GM19043 (cell line): ENCODE results near the gene TTC34.

ENCODE experiments used
- ATAC-seq: cut with Tn5 transposase; IDR thresholded peaks from one replicate; pipeline ENCODE4 v1.9.1; 2021; ENCODE audit warnings: low read depth; ENCODE audit not compliant: unreplicated experiment

Gene TTC34, protein sequence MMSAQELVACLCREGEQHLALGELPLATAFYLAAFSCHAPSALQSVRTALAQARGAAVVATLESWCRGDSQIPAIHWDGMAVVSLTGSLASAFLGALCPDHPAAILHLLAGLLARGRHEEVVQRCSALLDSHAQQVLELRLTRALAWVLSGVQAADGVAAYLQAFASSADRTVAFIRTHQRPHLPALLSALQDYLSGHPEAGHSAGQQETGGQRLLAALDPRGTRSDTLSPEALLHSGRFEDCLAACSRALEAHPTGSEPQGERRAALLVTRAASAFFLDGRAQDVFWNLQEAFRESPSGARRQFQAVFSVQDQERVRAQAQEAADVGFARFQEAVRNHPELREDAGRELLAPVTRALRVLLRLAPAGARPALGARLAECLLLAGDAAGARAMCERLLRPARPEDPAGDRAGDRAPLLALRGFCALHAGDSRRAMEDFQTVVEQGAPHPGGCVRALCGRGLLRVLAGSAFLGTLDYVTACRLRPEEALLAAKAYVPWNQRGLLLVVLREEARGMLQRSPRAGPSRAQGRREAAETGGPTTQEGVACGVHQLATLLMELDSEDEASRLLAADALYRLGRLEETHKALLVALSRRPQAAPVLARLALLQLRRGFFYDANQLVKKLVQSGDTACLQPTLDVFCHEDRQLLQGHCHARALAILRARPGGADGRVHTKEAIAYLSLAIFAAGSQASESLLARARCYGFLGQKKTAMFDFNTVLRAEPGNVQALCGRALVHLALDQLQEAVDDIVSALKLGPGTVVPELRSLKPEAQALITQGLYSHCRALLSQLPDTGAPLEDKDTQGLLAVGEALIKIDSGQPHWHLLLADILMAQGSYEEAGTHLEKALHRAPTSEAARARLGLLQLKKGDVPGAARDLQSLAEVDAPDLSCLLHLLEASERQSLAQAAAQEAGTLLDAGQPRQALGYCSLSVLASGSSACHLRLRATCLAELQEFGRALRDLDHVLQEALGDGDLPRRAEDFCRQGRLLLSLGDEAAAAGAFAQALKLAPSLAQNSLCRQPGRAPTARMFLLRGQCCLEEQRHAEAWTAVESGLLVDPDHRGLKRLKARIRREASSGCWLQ

GRCh38 chr1:2801535-2802291 lies at the start of gene TTC34:
Gene TTC34, minus strand, starts transcription at chr1:2801693. Its CDS starts 866 bp downstream, at chr1:2800827.
- no peak for ATAC-seq

DNA sequence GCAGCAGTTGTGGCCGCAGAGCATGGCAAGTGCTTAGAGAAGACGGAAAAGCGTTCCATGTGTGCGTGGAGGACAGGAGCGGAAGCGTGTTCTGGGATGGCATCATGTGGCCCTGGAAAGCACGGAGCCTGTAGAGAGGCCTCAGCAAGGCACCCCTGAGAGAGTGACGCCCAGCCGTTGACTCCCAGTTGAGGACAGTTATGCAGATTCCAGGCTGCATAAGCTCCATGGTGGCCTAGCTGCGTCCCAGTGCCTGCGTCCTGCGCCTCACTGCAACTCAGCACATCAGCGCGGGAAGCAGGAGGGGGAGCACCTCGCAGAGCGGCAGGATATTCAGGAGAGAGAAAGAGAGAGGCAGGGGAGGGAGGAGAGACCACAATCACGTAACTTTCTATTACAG lies 49.0 kb upstream of the TTC34 start:
- ATAC-seq: no peak

DNA sequence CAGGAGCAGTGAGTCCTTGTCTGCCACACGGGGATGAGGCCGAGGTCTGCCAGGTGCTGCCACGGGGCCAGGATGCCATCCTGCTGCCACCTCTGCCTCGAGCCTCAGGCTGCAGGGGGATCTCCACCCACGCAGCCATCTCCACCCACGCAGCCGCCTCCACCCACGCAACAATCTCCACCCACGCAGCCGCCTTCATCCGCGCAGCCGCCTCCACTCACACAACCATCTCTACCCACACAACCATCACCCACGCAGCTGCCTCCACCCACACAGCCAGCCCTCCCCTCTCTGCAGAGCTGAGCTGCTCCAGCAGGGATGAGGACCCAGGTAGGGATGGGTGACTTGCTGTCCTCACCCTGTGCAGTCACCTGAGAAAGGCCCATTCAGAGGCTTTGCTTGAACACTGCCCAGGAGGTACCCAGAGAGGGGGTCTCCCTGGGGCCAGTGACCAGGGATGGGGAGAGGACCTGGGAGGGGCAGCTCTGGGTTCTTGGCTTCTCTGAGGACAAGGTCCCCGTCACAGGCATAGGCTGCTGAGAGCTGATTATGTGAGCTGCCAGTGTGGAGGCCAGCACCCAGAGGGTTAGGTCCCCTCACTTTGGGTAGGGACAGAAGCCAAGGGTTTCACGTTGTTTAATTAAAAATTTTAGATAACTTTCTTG lies 46.6 kb upstream of the TTC34 start:
- ATAC-seq: no peak

DNA sequence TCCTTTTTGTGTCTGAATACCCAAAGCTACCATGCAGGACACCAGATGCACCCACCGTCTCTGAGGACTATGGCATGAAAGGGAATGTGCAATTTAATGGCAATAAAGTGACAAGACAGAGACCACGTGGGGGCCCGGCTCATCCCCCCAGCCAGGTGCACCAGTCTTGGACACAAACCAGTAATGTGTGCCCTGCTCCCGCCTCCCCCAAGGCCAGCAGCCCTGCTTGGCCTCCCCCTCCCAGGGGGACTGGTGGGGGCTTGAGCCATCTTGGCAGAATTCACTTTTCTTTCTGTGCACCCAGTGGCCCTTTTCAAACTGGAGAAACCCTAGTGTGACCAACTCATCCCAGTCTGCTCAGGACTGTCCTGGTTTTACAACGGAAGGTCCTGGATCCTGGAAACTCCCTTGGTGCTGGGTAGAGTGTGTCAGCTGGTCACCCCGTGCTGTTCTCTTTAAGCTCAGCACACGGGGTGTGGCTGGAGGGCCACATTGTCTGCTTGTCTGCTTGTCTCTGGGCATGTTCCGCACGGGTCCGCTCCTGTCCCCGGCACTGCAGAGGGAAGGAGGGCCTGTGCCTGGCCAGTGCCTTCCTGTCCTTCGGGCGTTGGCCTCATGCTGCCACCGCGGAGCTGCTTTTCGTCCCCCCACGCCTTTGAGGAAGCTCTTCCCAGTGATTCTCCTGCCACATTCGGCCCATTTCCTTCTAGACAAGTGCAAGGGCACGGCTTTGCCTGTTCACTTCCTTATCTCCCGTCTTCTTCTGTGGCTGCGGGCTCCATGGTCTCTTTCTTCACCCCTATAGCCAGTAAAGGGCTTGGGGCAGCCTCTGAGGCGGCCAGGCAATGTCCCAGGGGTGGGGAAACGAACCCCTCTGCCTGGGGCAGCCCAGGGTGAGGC lies 45.8 kb upstream of the TTC34 start:
- ATAC-seq: no peak

DNA sequence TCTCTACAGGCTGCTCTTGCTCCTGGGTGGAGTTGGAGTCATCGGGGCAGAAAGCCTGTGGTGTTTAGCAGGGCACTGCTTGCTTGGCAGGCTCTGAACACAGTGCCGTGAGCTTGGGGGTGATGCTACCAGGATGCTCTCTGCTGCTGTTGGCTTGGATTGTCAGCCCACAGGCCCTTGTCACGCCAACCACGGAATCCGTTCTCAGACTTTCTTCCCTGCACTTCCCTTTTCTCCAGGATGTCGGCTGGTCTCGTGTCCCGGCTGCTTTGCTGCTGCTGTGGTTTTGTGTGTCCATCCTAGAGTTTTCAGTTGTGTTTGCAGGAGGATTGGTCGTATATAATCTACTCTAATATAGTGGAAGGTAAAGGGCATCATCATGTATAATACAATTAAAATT lies 44.4 kb upstream of the TTC34 start:
- no peak for ATAC-seq

- no peak for ATAC-seq
These were observed 38.7 kb upstream of the TTC34 start for GRCh38 chr1:2840036-2840809.

GRCh38 chr1:2837823-2838222 lies 36.3 kb upstream of the TTC34 start:
- no peak for ATAC-seq

GRCh38 chr1:2837316-2837715 lies 35.8 kb upstream of the TTC34 start:
- no peak for ATAC-seq

- no peak for ATAC-seq
These were observed 35.0 kb upstream of the TTC34 start for GRCh38 chr1:2836333-2836970.

- ATAC-seq: no peak
These were observed 34.2 kb upstream of the TTC34 start for GRCh38 chr1:2835650-2836159.

DNA sequence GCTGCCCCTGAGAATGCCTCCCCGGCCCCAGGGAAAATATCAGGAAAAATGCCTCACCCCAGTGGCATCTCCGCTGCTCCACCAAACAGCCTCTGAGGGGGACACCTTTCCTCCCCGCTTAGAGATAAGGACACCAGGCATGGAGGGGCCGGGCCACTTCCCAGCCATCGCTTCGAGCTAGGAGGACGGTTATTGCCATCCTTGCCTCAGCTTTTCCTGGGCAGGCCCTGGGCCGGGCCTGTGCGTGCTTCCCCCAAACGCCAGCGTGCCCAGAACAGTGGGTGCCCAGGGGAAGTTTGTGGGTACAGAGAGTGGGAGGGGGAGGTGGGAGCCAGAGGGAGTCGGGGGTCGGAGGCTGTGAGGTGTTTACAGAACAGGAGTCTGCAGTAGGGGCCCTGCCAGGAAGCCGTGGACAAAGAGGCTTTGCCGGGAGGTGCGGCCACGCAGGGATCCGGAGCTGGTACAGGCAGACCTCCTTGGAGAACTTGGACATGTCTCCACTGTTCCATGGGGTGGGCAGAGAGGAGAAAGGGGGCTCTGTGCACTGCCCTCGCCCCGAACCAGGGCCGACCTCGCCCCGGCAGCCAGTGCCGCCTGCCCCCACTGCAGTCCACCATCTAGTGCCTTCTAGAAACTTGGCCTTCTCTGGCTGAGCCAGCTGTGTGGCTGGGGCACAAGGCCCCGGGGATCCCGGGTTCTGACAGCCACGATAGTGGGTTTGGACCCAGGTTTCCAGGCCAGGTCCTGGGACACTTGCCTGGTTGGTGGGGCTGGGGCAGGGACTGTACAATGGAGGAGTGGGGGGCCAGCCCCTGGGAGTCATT lies 33.5 kb upstream of the TTC34 start:
- ATAC-seq: no peak

DNA sequence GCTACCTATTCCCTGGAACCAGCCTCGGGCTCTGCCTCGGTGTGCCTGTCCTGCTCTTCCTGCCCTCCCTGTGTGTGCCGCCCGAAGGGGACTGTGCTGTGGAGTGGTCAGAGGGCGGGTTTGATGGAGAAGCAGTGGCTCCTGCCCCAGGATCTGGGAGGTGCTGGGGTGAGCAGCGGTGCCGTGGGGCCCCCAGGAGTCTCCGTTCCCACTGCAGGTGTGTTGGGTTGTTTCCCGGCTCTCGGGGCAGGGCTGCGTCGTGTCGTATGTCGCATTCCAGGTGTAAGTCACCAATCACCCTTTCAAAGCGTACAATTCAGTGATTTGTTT lies 32.6 kb upstream of the TTC34 start:
- no peak for ATAC-seq

GRCh38 chr1:2833454-2834145 lies 32.1 kb upstream of the TTC34 start:
- no peak for ATAC-seq

GRCh38 chr1:2832506-2833453 lies 31.3 kb upstream of the TTC34 start:
- no peak for ATAC-seq

- ATAC-seq: no peak
These were observed 30.2 kb upstream of the TTC34 start for GRCh38 chr1:2831596-2832212.
